IMR-90 (cell line): Measurements from ENCODE around the gene STT3A.

Experiments
- BHLHE40 ChIP-seq: fragments of 150-350 bp; IDR thresholded peaks from 2 replicates; pipeline ENCODE4 v1.6.1; 2016; ENCODE audit warnings: mild to moderate bottlenecking, low read depth, low read length
- CEBPB ChIP-seq: IDR thresholded peaks from 2 replicates; pipeline ENCODE4 v1.6.1; 2012; ENCODE audit warnings: low read depth, low read length, improper control_type of control experiment
- CHD1 ChIP-seq: IDR thresholded peaks from 2 replicates; pipeline ENCODE4 v1.6.1; 2012; ENCODE audit warnings: low read depth, low read length, improper control_type of control experiment
- CTCF ChIP-seq: conservative IDR thresholded peaks from 2 replicates; pipeline ENCODE4 v1.5.1; 2012; ENCODE audit warnings: mild to moderate bottlenecking, low read depth, low read length, improper control_type of control experiment
- ELK1 ChIP-seq: fragments of 150-350 bp; IDR thresholded peaks from 2 replicates; pipeline ENCODE4 v1.6.1; 2016; ENCODE audit warnings: low read depth, mild to moderate bottlenecking, low read length, moderate library complexity, borderline replicate concordance
- MXI1 ChIP-seq: IDR thresholded peaks from 2 replicates; pipeline ENCODE4 v1.6.1; 2012; ENCODE audit warnings: low read depth, mild to moderate bottlenecking, low read length, moderate library complexity, borderline replicate concordance
- NFE2L2 ChIP-seq: fragments of 150-350 bp; IDR thresholded peaks from 2 replicates; pipeline ENCODE4 v1.6.1; 2016; ENCODE audit warnings: low read depth, mild to moderate bottlenecking, low read length
- POLR2A ChIP-seq: IDR thresholded peaks from 2 replicates; pipeline ENCODE4 v1.6.1; 2012; ENCODE audit warnings: mild to moderate bottlenecking, low read depth, low read length
- RAD21 ChIP-seq: IDR thresholded peaks from 2 replicates; pipeline ENCODE4 v1.6.1; 2012; ENCODE audit warnings: low read length, improper control_type of control experiment
- RCOR1 ChIP-seq: IDR thresholded peaks from 2 replicates; pipeline ENCODE4 v1.6.1; 2012; ENCODE audit warnings: mild to moderate bottlenecking, low read length, improper control_type of control experiment; ENCODE audit not compliant: insufficient replicate concordance
- RFX5 ChIP-seq: IDR thresholded peaks from 2 replicates; pipeline ENCODE4 v1.8.0; 2012; ENCODE audit warnings: low read depth, mild to moderate bottlenecking, low read length, moderate library complexity

DNA sequence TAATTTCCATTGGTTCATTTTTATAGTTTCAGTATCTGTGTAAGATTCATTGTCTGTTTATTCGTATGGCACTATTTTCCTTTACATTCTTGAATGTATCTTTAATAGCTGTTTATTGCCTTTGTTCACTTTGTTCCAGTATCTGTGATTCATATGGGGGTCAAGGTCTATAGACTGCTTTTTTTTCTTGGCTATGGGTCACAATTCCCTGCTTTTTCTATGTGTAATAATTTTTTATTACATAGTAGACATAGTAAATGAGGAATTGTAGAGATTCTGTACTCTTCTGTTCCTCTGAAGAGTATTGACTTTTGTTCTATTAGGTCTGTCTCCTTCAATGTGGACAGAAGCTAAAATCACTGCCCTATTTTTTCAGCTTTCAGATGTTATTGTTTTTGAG lies 77.5 kb downstream of the STT3A start:
- TF ChIP-seq POLR2A = no peak
- TF ChIP-seq CTCF = no peak
- TF ChIP-seq ELK1 = no peak
- TF ChIP-seq RAD21 = no peak
- no peak for TF ChIP-seq MXI1
- TF ChIP-seq NFE2L2 = no peak
- no peak for TF ChIP-seq BHLHE40
- no peak for TF ChIP-seq CHD1
- TF ChIP-seq RCOR1 = no peak
- TF ChIP-seq CEBPB = no peak
- no peak for TF ChIP-seq RFX5
